ENCODE results near the gene MPV17L. TPM values are rescaled to one million over a fixed set of nuclear protein-coding genes. Genes with fewer than 3 reads are reported as not detected.

MPV17L gene
- total RNA-seq, 1 experiment from 2014 or later, result 4.6 TPM

- Histone ChIP-seq H3K4me1 (peaks cover 8% of the 10 kb centered on the region), H3K4me3 (ENCODE audit: low read depth, low read length) (no peak overlapping the region), H3K36me3 (ENCODE audit: control insufficient read depth, insufficient read depth, low read length) (no peaks in the 10 kb centered on the region), H3K9me3 (no peaks in the 10 kb centered on the region), H3K27me3 (replicated peaks; ENCODE audit: control insufficient read depth, insufficient read depth, low read length) (no peaks in the 10 kb centered on the region)
- no peak overlapping the region for H3K27ac Mint-ChIP-seq (ENCODE audit: unreplicated experiment)
- intact Hi-C loops (cut with micrococcal nuclease; ENCODE audit: unreplicated experiment), result no loop called here
- TF ChIP-seq CTCF (IDR thresholded peaks at IDR 0.05; ENCODE audit: insufficient read depth in 1 of 2, low read depth in 1 of 2, low read length in 1 of 2, severe bottlenecking in 1 of 2, unreplicated experiment in 1 of 2), result no peak
- ChIA-PET POLR2A (no interaction called here), CTCF (no interaction called here)
- no TSS peak for BruUV-seq (replicated peaks)
- peaks cover 10% of the 10 kb centered on the region for H3K27me3 Mint-ChIP-seq (ENCODE audit: insufficient read depth, unreplicated experiment)
- H3K4me1 Mint-ChIP-seq (ENCODE audit: low read depth, unreplicated experiment), result peaks cover 12% of the 10 kb centered on the region
- H3K4me3 Mint-ChIP-seq (ENCODE audit: unreplicated experiment), result no peak overlapping the region
- no peaks in the 10 kb centered on the region for H3K36me3 Mint-ChIP-seq (ENCODE audit: insufficient read depth, unreplicated experiment)
- DNase-seq, result no peak
- no peaks in the 10 kb centered on the region for H3K9me3 Mint-ChIP-seq (ENCODE audit: unreplicated experiment)
These were observed 61.8 kb downstream of the MPV17L start for GRCh38 chr16:15457400-15457799.

GRCh38 chr16:15457958-15458357 lies 62.4 kb downstream of the MPV17L start:
- ChIA-PET POLR2A (no interaction called here), CTCF (no interaction called here)
- Histone ChIP-seq H3K36me3 (ENCODE audit: control insufficient read depth, insufficient read depth, low read length) (no peaks in the 10 kb centered on the region), H3K9me3 (no peaks in the 10 kb centered on the region), H3K4me1 (peaks cover 8% of the 10 kb centered on the region), H3K27me3 (replicated peaks; ENCODE audit: control insufficient read depth, insufficient read depth, low read length) (no peaks in the 10 kb centered on the region), H3K4me3 (ENCODE audit: low read depth, low read length) (no peak overlapping the region)
- DNase-seq, result no peak
- Mint-ChIP-seq H3K9me3 (ENCODE audit: unreplicated experiment) (no peaks in the 10 kb centered on the region), H3K4me1 (ENCODE audit: low read depth, unreplicated experiment) (peaks cover 12% of the 10 kb centered on the region), H3K36me3 (ENCODE audit: insufficient read depth, unreplicated experiment) (no peaks in the 10 kb centered on the region), H3K27me3 (ENCODE audit: insufficient read depth, unreplicated experiment) (peaks cover 10% of the 10 kb centered on the region), H3K4me3 (ENCODE audit: unreplicated experiment) (no peak overlapping the region), H3K27ac (ENCODE audit: unreplicated experiment) (no peak overlapping the region)
- intact Hi-C loops (cut with micrococcal nuclease; ENCODE audit: unreplicated experiment), result no loop called here
- no TSS peak for BruUV-seq (replicated peaks)
- no peak for TF ChIP-seq CTCF (IDR thresholded peaks at IDR 0.05; ENCODE audit: insufficient read depth in 1 of 2, low read depth in 1 of 2, low read length in 1 of 2, severe bottlenecking in 1 of 2, unreplicated experiment in 1 of 2)

GRCh38 chr16:15459791-15460190 lies 64.2 kb downstream of the MPV17L start:
- POLR2A ChIA-PET, result no interaction called here
- peaks cover 10% of the 10 kb centered on the region for H3K27me3 Mint-ChIP-seq (ENCODE audit: insufficient read depth, unreplicated experiment)
- DNase-seq, result no peak
- no peaks in the 10 kb centered on the region for H3K9me3 ChIP-seq
- no peak overlapping the region for H3K4me3 Mint-ChIP-seq (ENCODE audit: unreplicated experiment)
- no peak for TF ChIP-seq CTCF (IDR thresholded peaks at IDR 0.05; ENCODE audit: insufficient read depth in 1 of 2, low read depth in 1 of 2, low read length in 1 of 2, severe bottlenecking in 1 of 2, unreplicated experiment in 1 of 2)
- CTCF ChIA-PET, result no interaction called here
- H3K36me3 ChIP-seq (ENCODE audit: control insufficient read depth, insufficient read depth, low read length), result no peaks in the 10 kb centered on the region
- H3K9me3 Mint-ChIP-seq (ENCODE audit: unreplicated experiment), result no peaks in the 10 kb centered on the region
- intact Hi-C loops (cut with micrococcal nuclease; ENCODE audit: unreplicated experiment), result no loop called here
- no peaks in the 10 kb centered on the region for H3K27me3 ChIP-seq (replicated peaks; ENCODE audit: control insufficient read depth, insufficient read depth, low read length)
- H3K27ac Mint-ChIP-seq (ENCODE audit: unreplicated experiment), result no peak overlapping the region
- no peaks in the 10 kb centered on the region for H3K36me3 Mint-ChIP-seq (ENCODE audit: insufficient read depth, unreplicated experiment)
- H3K4me1 Mint-ChIP-seq (ENCODE audit: low read depth, unreplicated experiment), result peaks cover 12% of the 10 kb centered on the region
- no peak overlapping the region for H3K4me3 ChIP-seq (ENCODE audit: low read depth, low read length)
- peaks cover 8% of the 10 kb centered on the region for H3K4me1 ChIP-seq
- BruUV-seq (replicated peaks), result no TSS peak

Data from Caco-2 (cell line).